ENCODE measurements around the gene TSC1. TPM values are rescaled to one million over a fixed set of nuclear protein-coding genes. Genes with fewer than 3 reads are reported as not detected.

The TSC1 gene
- total RNA-seq, 1 donor from 2014 or later: 20.8 TPM

DNA sequence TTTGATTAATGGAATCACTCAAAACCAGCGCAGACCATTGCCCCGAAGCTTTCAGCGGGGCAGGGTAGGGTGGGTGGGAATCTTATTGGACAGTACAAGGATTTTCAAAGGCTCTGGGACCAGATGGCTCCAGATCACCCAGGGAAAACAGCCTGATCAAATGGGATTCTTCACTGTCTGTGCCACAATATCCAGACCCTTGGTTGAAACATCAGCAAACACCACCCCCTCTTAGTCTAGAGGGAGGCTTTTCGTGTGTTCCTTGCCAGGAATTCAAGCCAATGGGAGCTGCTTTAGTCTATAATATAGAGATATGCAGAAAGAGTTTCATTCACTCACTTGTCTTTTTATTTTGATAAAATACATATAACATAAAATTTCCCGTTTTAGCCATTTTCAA, 35.7 kb upstream of the TSC1 start:
- H3K36me3 ChIP-seq (ENCODE audit: control insufficient read depth, insufficient read depth, low read length): no peaks in the 10 kb centered on the region
- TF ChIP-seq, protein P1, sequence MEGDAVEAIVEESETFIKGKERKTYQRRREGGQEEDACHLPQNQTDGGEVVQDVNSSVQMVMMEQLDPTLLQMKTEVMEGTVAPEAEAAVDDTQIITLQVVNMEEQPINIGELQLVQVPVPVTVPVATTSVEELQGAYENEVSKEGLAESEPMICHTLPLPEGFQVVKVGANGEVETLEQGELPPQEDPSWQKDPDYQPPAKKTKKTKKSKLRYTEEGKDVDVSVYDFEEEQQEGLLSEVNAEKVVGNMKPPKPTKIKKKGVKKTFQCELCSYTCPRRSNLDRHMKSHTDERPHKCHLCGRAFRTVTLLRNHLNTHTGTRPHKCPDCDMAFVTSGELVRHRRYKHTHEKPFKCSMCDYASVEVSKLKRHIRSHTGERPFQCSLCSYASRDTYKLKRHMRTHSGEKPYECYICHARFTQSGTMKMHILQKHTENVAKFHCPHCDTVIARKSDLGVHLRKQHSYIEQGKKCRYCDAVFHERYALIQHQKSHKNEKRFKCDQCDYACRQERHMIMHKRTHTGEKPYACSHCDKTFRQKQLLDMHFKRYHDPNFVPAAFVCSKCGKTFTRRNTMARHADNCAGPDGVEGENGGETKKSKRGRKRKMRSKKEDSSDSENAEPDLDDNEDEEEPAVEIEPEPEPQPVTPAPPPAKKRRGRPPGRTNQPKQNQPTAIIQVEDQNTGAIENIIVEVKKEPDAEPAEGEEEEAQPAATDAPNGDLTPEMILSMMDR (IDR thresholded peaks at IDR 0.05; ENCODE audit: insufficient read depth, low read length, severe bottlenecking): no peak
- DNase-seq (ENCODE audit: low read depth): no peak
- FAIRE-seq: no peak
- H3K27me3 ChIP-seq (ENCODE audit: control insufficient read depth, insufficient read depth, low read length): peaks cover 16% of the 10 kb centered on the region
- no peak overlapping the region for H3K4me3 ChIP-seq (ENCODE audit: low read depth, low read length)

DNA sequence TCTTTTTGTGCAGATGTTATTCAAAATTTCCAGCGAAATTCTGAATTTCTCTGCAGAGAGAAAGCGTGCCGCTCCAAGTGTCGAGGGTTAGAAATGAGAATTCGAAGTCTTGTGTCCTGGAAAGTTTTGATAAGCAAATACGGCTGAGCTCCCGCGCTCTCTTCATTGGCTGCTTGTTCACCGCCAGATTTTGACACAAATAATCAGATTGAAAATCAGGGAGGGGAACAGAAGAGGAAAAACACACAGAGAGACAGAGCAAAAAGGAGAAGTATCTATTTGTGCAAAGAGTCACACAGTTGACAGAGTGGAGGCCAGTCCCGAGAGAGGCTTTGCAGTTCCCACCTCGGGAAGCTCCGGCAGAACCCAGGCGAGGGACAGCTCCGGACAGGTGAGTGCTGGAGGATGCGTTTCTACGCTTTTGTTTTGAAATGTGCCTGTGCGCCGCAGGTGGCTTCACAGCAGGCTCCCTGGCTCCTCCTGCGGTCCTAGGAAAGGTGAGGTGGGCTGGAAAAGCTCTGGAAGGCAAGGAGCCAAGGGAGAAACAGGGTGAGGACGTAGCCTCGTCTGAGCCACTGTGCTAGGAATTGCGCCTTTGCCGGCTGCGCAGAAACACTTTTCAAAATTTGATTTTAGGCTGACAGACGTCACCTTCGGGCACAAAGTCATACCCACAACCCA, 34.2 kb upstream of the TSC1 start, which contains the start of gene GFI1B:
Gene GFI1B (plus strand): TSS at position 244 of the 681 bp plus-strand sequence. CDS start 7,985 bp downstream, outside the sequence.
- FAIRE-seq: no peak
- no peak for DNase-seq (ENCODE audit: low read depth)
- H3K36me3 ChIP-seq (ENCODE audit: control insufficient read depth, insufficient read depth, low read length): no peaks in the 10 kb centered on the region
- peaks cover 16% of the 10 kb centered on the region for H3K27me3 ChIP-seq (ENCODE audit: control insufficient read depth, insufficient read depth, low read length)
- H3K4me3 ChIP-seq (ENCODE audit: low read depth, low read length): no peak within 1 kb of the TSS
- TF ChIP-seq, protein P1 (IDR thresholded peaks at IDR 0.05; ENCODE audit: insufficient read depth, low read length, severe bottlenecking): no peak

DNA sequence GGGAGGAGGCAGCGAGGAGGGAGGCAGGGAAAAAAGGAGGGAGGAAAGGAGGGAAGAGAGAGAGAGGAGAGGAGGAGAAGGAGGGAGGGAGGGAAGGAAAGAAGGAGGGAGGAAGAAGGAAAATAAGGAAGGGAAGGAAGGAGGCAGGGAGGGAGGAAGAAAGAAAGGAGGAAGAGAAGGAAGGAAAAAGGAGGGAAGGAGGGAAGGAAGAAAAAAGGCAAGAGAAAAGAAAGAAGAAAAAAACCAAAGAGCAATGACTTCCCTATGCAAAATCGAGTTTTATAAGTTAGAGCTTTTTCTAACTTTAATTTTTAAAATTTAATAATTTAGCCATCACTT, 33.7 kb upstream of the TSC1 start:
- H3K4me3 ChIP-seq (ENCODE audit: low read depth, low read length): no peak overlapping the region
- TF ChIP-seq, protein P1 (IDR thresholded peaks at IDR 0.05; ENCODE audit: insufficient read depth, low read length, severe bottlenecking): no peak
- FAIRE-seq (no peak), DNase-seq (ENCODE audit: low read depth) (no peak)
- peaks cover 16% of the 10 kb centered on the region for H3K27me3 ChIP-seq (ENCODE audit: control insufficient read depth, insufficient read depth, low read length)
- H3K36me3 ChIP-seq (ENCODE audit: control insufficient read depth, insufficient read depth, low read length): no peaks in the 10 kb centered on the region

DNA sequence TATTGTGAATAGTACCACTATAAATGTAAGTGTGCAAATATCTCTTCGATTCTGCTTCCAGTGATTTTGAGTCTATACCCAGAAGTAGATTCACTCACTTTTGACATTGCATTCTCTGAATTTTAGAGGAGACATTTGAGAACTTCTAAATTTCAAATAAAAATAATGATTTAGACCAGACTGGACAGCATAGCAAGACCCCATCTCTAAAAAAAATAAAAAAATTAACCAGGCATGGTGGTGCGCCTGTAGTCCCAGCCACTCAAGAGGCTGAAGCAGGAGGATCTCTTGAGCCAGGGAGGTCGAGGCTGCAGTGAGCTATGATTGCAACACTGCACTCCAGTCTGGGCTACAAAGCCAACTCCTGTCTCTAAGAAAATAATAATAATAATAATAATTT, 32.2 kb upstream of the TSC1 start:
- TF ChIP-seq, protein P1 (IDR thresholded peaks at IDR 0.05; ENCODE audit: insufficient read depth, low read length, severe bottlenecking): no peak
- FAIRE-seq (no peak), DNase-seq (ENCODE audit: low read depth) (no peak)
- Histone ChIP-seq H3K27me3 (ENCODE audit: control insufficient read depth, insufficient read depth, low read length) (peaks cover 16% of the 10 kb centered on the region), H3K36me3 (ENCODE audit: control insufficient read depth, insufficient read depth, low read length) (no peaks in the 10 kb centered on the region), H3K4me3 (ENCODE audit: low read depth, low read length) (no peak overlapping the region)

DNA sequence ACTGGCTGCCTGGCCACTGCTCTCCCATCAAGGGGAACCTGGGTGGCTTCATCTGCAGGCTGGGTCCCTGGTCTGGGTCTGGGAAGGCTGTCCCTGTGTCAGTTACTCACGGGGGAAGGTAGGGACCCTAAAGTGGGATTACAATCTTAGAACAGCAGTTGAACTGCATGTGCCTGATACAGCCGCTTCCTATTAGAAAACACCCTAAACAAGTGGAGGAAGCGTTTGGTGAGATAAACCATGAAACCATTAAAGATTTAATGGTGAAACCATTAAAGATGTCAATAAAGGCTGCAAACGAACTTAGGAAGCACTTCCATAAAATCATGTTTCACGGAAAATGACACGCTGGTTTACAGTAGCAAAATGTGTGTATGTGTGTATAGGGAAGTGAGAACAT, 31.5 kb upstream of the TSC1 start:
- H3K36me3 ChIP-seq (ENCODE audit: control insufficient read depth, insufficient read depth, low read length): no peaks in the 10 kb centered on the region
- TF ChIP-seq, protein P1 (IDR thresholded peaks at IDR 0.05; ENCODE audit: insufficient read depth, low read length, severe bottlenecking): no peak
- H3K27me3 ChIP-seq (ENCODE audit: control insufficient read depth, insufficient read depth, low read length): peaks cover 16% of the 10 kb centered on the region
- FAIRE-seq (no peak), DNase-seq (ENCODE audit: low read depth) (no peak)
- H3K4me3 ChIP-seq (ENCODE audit: low read depth, low read length): no peak overlapping the region

DNA sequence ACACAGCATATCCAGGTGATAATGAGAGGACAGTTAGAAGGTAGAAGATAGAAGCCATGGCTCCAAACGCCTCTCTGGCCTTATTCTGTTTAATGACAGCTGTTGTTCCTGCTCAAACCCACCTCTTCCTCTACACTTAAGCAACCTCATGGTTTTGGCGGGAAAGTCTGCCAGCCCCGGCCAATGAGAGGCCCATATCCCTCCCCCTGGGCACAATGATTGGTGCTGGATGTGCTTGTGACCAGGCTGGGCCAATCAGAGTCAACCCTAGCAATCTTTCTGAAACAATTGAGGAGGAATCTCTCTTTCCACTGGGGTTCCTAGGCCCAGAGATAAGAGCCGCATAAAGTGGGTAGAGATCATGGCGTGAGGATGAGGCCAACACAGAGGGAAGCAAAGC, 29.3 kb upstream of the TSC1 start:
- TF ChIP-seq, protein P1 (IDR thresholded peaks at IDR 0.05; ENCODE audit: insufficient read depth, low read length, severe bottlenecking): no peak
- no peak overlapping the region for H3K4me3 ChIP-seq (ENCODE audit: low read depth, low read length)
- DNase-seq (ENCODE audit: low read depth): no peak
- FAIRE-seq: no peak
- peaks cover 6% of the 10 kb centered on the region for H3K27me3 ChIP-seq (ENCODE audit: control insufficient read depth, insufficient read depth, low read length)
- no peaks in the 10 kb centered on the region for H3K36me3 ChIP-seq (ENCODE audit: control insufficient read depth, insufficient read depth, low read length)

Data from bronchial epithelial cell (primary cell).